ENCODE measurements around the gene ZBTB42. TPM values are rescaled to one million over a fixed set of nuclear protein-coding genes. Genes with fewer than 3 reads are reported as not detected.
A peak's percentile ranks its signal among the peaks of the same experiment; 100 is the strongest.

Gene ZBTB42
- total and polyA plus RNA-seq, 2 of the 13 experiments (the other 11 are each of a cell fraction or from before 2014, with no cell fraction given): 2.8 to 4.2 TPM

DNA sequence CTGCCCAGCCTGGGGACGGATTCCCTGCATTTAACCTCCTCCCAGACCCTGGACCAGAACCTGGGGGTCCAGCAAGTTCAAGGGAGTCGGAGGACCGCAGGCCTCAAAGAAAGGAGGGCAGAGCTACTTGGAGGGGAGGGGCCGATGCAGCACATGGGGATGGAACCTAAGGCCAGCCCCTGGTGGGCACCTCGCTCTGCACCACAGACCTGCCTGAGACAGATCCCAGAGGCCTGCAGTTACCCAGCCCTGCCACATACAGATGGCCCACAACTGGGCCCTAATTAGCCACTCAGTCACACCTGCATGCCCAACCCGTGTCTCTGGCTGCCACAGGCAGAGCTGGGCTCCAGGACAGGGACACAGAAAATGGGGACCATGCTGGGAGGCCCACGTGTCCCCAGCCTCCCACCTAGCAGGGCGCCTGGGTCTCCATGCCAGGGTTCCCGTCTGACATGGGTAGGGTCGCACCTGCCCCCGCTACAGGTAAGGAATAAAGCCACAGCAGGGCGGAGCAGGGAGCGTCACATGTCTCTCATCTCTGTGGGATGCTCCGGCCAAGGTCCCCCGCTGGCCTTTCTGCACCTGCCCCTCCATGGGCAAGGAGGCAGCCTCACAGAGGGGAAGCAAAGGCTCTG lies 22.1 kb upstream of the ZBTB42 start (continued):
- TF ChIP-seq, protein P1, sequence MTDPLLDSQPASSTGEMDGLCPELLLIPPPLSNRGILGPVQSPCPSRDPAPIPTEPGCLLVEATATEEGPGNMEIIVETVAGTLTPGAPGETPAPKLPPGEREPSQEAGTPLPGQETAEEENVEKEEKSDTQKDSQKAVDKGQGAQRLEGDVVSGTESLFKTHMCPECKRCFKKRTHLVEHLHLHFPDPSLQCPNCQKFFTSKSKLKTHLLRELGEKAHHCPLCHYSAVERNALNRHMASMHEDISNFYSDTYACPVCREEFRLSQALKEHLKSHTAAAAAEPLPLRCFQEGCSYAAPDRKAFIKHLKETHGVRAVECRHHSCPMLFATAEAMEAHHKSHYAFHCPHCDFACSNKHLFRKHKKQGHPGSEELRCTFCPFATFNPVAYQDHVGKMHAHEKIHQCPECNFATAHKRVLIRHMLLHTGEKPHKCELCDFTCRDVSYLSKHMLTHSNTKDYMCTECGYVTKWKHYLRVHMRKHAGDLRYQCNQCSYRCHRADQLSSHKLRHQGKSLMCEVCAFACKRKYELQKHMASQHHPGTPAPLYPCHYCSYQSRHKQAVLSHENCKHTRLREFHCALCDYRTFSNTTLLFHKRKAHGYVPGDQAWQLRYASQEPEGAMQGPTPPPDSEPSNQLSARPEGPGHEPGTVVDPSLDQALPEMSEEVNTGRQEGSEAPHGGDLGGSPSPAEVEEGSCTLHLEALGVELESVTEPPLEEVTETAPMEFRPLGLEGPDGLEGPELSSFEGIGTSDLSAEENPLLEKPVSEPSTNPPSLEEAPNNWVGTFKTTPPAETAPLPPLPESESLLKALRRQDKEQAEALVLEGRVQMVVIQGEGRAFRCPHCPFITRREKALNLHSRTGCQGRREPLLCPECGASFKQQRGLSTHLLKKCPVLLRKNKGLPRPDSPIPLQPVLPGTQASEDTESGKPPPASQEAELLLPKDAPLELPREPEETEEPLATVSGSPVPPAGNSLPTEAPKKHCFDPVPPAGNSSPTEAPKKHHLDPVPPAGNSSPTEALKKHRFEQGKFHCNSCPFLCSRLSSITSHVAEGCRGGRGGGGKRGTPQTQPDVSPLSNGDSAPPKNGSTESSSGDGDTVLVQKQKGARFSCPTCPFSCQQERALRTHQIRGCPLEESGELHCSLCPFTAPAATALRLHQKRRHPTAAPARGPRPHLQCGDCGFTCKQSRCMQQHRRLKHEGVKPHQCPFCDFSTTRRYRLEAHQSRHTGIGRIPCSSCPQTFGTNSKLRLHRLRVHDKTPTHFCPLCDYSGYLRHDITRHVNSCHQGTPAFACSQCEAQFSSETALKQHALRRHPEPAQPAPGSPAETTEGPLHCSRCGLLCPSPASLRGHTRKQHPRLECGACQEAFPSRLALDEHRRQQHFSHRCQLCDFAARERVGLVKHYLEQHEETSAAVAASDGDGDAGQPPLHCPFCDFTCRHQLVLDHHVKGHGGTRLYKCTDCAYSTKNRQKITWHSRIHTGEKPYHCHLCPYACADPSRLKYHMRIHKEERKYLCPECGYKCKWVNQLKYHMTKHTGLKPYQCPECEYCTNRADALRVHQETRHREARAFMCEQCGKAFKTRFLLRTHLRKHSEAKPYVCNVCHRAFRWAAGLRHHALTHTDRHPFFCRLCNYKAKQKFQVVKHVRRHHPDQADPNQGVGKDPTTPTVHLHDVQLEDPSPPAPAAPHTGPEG (CRISPR knock-in tag; IDR thresholded peaks at IDR 0.05): no peak
- TF ChIP-seq MXI1 (IDR thresholded peaks at IDR 0.05; ENCODE audit: borderline replicate concordance, low read depth, low read length) (no peak), YEATS4 (CRISPR knock-in tag; IDR thresholded peaks at IDR 0.05; ENCODE audit: borderline replicate concordance) (no peak), AGO2 (optimal IDR thresholded peaks at IDR 0.05; ENCODE audit: low read depth, low read length) (peak; percentile 50), REPIN1 (CRISPR knock-in tag; IDR thresholded peaks at IDR 0.05; ENCODE audit: borderline replicate concordance, low read depth) (no peak)

Measured in HepG2 (cell line).